NCI-H226 (cell line): ENCODE data around the gene RGS16.

Source experiments
- DNase-seq: peaks from one replicate; pipeline ENCODE4 v3.0.0-alpha.2; 2015

RGS16 gene

GRCh38 chr1:182607566-182607965, 3.4 kb upstream of the RGS16 start:
- DNase-seq: no peak

DNA sequence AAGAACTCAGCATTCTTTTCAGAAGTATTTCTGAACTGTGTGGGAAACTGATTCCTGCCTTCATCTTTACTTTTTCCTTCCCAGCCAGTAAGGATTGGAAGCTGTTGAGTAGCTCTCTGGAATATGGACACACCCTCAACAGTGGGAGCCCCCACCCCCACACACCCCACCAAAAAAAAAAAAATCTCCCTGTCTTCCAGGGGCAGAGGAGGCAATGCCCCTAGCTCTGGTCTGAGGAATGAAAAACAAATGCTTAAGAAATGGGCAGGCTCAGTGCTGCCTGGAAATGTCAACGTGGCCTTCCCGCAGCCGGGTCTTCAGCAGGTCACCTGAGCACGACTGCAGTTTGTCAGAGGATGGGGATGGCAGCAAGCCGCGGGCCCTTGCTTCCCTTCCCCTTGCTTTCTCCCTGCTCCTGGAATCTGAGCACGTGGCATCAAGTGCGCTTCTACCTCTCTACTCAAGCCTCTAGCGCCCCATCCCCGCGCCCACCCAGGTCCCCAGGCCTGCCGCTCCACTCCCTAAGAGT, 479 bp downstream of the RGS16 start:
- DNase-seq: no peak

- DNase-seq: no peak
Measured at GRCh38 chr1:182602935-182603645, 1.1 kb downstream of the RGS16 start.

DNA sequence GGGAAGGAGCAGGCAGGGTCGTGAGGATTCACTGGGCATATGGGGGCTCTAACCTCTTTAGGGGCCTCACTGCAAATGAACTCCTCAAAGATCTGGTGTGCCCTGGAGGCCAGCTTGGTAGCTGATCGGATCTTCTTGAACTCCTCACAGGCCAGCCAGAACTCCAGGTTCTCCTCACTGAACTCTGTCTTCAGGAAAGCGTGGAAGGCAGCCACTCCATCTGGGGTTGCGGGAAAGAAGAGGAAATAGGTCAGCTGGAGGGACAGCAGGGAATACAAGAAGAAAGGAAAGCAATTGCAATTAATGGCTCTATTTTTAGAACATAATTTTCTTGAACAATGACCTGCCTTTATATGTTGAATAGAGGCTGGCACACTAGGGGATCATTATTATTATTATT, 2.3 kb downstream of the RGS16 start:
- no peak for DNase-seq

DNA sequence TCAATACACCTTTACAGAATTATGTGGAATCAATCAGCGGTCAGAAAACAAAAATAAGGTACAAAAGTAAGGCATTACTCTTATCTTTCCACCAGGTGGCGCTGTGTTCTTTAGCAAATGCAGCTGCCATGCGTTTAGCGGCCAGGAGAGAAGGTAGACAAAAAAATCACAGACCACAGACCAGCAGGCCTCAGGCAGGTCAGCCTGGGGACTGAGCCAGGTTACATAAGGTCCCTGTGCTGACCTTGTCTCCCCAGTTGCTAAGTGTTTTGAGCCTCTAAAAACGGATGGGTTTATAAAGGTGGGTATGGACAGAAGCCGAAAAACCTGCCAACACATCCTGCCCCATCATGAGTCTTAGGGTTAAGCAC, 2.8 kb downstream of the RGS16 start:
- DNase-seq: no peak

GRCh38 chr1:182600745-182601415, 3.3 kb downstream of the RGS16 start:
- peak; percentile 41 for DNase-seq

- DNase-seq: no peak
Measured at GRCh38 chr1:182600036-182600713, 4.0 kb downstream of the RGS16 start.

GRCh38 chr1:182599339-182599738, 4.8 kb downstream of the RGS16 start:
- DNase-seq: no peak

GRCh38 chr1:182598296-182598695, 5.9 kb downstream of the RGS16 start:
- no peak for DNase-seq

DNA sequence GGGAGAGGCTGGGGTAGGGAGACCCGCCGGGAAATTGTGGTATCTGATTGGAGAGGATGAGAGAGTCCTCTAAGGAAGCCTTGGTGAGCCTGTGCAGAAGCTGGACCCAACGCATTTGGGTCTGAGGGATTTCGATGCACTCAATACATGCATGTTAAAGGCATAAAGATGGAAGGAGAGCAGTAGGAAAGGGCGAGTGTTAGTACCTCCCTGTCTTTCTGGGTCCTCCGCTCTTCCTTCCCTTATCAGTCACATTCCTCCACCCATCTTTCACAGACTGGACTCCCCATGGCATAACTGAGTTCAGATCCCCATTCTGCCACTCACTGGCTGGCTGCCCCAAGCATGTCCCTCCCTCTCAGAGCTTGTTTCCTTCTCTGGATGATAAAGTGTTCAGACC, 7.3 kb downstream of the RGS16 start:
- no peak for DNase-seq

DNA sequence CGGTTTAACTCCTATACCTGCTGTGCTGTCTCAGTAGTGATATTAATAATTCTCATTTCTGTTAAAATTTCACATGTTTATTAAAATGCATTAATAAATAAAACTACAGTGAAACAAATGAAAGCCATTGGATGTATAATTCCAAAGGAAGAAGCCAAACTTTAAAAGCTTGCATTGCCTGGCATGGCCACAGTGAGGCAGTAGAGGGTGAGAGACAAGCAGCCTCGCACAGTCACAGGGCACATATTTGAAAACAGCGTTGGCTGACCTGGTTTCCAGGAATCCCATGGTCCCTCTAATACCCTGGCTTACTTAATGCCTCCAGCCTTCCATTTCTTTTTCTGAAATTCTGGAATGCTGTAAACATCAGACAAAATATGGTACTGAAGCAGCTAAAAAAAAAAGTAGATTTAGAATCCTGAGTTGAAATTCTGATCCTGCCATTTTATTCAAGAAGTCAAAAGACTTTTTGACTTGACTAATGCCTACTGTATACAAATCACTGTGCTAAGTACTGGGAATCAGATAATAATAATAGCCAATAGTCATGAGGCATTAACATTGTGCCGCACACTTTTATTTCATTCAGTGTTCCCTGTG, 8.4 kb downstream of the RGS16 start:
- peak; percentile 22 for DNase-seq

GRCh38 chr1:182589931-182590330, 14.3 kb downstream of the RGS16 start:
- no peak for DNase-seq

DNA sequence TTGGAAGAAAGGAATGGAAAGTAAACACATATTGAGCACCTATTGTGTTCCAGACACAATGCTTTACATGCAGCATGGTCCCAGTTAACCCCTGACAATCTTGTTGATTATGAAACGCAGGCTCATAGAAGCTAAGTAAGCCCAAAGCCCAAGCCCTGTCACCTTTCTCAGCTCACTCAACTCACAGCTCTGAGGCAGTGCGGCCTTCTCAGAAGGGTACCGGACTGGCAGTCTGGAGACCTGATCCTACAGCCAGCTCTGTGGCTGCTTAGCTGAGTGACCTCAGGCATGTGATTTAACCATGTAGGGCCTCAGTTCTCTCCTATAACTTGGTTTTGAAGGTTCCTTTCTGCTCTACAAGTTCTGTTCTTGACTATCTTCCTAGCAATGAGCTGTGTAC, 14.7 kb downstream of the RGS16 start:
- DNase-seq: no peak

DNA sequence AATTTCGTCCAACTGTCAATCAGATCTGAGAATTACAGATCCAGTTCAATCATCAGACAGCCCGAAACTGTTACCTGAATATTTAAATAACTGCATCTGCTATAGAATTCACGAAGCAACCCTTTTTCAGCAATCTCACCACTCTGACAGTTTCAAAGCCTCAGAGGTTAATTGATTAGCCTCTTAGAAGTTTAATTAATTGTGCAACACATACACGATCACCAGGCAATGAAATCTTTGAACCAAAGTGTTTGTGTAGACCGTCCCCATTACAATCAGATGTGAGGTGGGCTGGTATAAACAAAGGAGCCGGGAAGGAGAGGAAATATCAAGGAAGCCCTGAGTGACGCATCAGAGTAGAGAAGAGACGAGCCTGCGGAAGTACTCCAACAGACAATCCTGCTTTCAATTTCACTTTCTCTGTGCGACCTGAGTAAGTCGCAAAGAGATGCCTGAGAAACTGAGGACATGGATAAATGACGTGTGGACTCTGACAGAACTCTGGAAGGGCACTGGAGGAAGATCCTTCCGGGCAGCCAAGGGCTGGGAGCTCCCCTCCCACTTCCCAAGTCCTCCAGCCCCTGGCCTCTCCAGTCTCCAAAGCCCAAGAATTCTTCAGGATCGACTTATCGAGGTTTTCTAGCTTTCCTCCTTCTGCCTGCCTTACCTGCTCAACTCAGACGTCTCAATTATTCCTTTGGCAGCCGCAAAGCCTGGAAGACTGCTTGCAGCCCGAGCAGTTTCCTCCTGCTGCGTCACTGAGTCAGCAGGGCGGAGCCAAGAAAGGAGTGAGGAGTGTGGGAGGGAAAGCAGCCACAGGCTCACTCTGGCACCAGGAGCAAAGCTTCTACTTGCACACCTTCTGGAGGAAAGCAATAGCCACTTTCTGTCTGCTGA, 15.4 kb downstream of the RGS16 start, which contains the start of gene RNASEL:
TSS of gene RNASEL (minus strand) at position 757 of the 897 bp plus-strand sequence. CDS start 2,450 bp downstream, outside the sequence.
- peak; percentile 82 for DNase-seq

DNA sequence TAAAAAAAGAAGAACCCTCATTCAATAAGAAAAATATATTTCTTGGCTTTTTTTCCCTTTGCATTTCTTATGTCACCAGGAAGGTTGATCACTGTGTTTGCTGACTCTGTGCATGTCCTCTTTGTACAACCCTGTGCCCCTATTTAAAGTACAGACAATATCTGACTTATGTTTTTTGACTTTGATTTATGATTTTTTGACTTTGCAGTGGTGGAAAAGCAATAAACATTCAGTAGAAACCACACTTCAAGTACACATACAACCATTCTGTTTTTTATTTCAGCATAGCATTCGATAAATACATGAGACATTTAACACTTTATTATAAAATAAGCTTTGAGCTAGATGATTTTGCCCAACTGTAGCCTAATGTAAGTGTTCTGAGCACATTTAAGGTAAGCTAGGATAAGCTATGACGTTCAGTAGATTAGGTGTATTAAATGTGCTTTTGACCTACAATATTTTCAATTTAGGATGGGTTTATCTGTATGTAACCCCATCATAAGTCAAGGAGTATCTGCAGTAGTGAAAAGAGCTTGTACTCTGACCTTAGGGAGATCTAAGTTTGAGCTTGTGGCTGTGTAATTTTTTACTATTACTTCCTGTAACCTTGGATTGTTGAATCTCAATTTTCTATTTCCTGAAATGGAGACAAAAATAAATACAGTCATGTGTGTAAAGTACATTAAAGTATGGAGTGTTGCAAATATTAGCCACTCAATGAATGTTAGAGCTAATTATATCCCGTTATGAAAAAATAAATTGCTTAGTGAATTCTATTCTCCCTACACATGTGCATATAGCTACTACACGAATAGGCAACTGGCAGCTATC, 16.3 kb downstream of the RGS16 start:
- DNase-seq: no peak

GRCh38 chr1:182587093-182587492, 17.1 kb downstream of the RGS16 start:
- no peak for DNase-seq

DNA sequence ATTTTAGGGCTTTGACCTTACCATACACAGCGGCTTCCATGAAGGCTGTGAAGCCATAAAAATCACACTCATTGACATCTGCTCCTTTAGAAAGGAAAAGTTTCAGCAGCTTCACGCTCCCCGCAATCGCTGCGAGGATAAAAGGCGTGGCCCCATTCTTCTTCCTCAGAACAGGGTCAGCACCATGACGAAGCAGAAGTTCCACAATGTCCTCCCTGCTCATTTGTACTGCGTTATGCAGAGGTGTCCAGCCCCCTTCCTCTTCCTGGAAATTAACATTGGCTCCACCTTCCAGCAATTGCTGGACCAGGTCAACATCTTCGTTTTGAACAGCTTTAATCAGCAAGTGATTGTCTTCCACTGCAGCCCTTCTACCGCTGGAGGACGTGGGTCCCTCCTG, 17.8 kb downstream of the RGS16 start:
- no peak for DNase-seq

DNA sequence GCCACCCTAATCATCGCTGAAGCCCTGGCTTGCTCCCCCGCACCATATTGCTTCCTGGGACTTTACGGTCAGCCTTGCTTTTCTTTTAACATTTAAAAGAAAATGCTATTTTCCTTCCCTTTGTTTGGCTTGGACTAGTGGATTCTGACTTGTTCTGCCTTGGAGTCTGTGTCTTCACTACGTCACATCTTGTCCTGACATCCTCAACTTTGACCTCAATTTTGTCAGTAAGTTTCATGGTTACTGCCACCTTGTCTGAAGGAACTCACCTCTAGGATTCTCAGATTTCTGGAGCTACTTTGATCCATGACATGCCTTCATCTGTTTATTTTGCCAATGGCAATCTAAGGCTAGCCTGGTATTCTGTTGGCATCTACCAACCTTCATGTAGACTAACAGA, 19.4 kb downstream of the RGS16 start:
- DNase-seq: no peak

GRCh38 chr1:182580736-182581135, 23.5 kb downstream of the RGS16 start:
- no peak for DNase-seq

DNA sequence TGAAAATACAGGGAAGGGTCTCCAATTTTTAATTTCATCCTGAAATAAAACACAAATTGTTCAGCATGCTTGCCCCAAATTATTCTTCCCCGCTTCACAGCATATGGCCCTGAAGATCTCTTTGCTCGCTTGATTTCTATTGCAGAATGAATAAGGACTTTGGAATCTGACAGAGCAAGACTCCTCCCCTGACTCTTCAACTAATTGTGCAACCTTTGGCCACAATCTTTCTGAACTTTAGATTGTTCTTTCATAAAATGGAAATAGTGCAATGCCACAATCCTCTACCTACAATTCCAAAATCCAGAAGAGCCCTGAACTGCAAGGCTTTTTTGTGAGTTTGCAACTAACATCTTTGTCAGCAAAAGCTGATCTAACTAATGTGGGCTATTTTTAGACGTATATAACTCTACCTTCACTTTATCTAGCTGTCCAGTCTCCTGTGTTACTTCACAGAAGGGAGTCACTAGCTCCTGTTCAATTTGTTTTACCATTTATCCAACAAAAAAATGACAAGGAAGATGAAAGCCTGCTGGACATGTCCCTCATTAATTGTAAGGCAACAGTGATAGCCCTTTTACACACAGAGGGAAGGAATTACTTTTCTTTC, 28.5 kb downstream of the RGS16 start:
- DNase-seq: peak; percentile 50

GRCh38 chr1:182574156-182574555, 30.0 kb downstream of the RGS16 start:
- no peak for DNase-seq
